A549 (cell line): ENCODE results near the gene OR13A1.

Experiments
- CBX8 ChIP-seq: fragments of 200-600 bp; sonication (generic); IDR thresholded peaks from 2 replicates; pipeline ENCODE4 v1.6.1; 2016
- CEBPB ChIP-seq, 2 experiments: fragments of >200 bp in 1 of 2; sonication (Bioruptor Twin) in 1 of 2; formaldehyde crosslinking in 1 of 2; IDR thresholded peaks; 2 replicates each; pipeline ENCODE4 v1.6.1; 2012 to 2016
- CTCF ChIP-seq: fragments of >200 bp; sonication (Bioruptor Twin); formaldehyde crosslinking; IDR thresholded peaks from 3 replicates; pipeline ENCODE4 v1.5.1; 2016
- GATA3 ChIP-seq: IDR thresholded peaks from 2 replicates; pipeline ENCODE4 v1.6.1; 2012; ENCODE audit warnings: borderline replicate concordance
- JUN ChIP-seq, 2 experiments: fragments of >200 bp; sonication (Bioruptor Twin); formaldehyde crosslinking; IDR thresholded peaks; 2 replicates in 1 of 2; 3 replicates in 1 of 2; pipeline ENCODE4 v1.6.1; 2016 to 2017
- PHF8 ChIP-seq: fragments of 200-600 bp; sonication (generic); IDR thresholded peaks from 2 replicates; pipeline ENCODE4 v1.6.1; 2016; ENCODE audit warnings: low read depth, mild to moderate bottlenecking, antibody characterized with exemption, moderate library complexity, borderline replicate concordance
- POLR2A ChIP-seq: IDR thresholded peaks from 2 replicates; pipeline ENCODE4 v1.6.1; 2012; ENCODE audit warnings: mild to moderate bottlenecking, low read length
- RAD21 ChIP-seq, 2 experiments: fragments of >200 bp in 1 of 2; sonication (Bioruptor Twin) in 1 of 2; formaldehyde crosslinking in 1 of 2; IDR thresholded peaks in 1 of 2; conservative IDR thresholded peaks in 1 of 2; 2 replicates in 1 of 2; 3 replicates in 1 of 2; pipeline ENCODE4 v1.6.1; 2012 to 2018; ENCODE audit warnings: inconsistent platforms in 1 of 2
- RCOR1 ChIP-seq: fragments of 150-350 bp; IDR thresholded peaks from 2 replicates; pipeline ENCODE4 v1.6.1; 2014; ENCODE audit warnings: antibody characterized with exemption, low read length, low read depth
- RFX5 ChIP-seq: fragments of 450-650 bp; IDR thresholded peaks from 2 replicates; pipeline ENCODE4 v1.7.1; 2014; ENCODE audit warnings: antibody characterized with exemption, mild to moderate bottlenecking, moderate library complexity
- TF ChIP-seq, protein P1 (sequence below): fragments of 250-450 bp; sonication (Bioruptor Pico); IDR thresholded peaks from 2 replicates; pipeline ENCODE4 v1.5.0; 2021; ENCODE audit warnings: mild to moderate bottlenecking, moderate library complexity, borderline replicate concordance
- TF ChIP-seq, protein P2 (sequence below): fragments of 200-600 bp; sonication (generic); IDR thresholded peaks from 2 replicates; pipeline ENCODE4 v1.6.1; 2016; ENCODE audit warnings: antibody characterized with exemption, mild to moderate bottlenecking, moderate library complexity

DNA sequence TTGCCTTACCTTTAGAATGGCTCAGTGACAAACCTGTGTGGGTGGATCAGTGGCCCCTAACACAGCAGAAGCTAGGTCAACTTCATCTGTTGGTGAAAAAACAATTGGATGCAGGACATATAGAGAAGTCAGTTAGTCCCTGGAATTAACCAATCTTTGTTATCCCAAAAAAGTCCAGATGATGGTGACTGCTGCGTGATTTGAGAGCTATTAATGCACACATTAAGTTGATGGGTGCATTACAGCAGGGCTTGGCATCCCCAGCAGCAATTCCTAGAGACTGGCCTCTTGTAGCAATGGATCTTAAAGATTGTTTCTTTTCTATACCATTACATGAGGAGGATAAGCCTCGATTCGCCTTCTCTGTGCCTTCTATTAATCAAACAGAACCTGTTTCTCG lies 33.3 kb downstream of the OR13A1 start:
- TF ChIP-seq CEBPB (IDR thresholded peaks at IDR 0.05) (no peak), CTCF (no peak), POLR2A (no peak), JUN (IDR thresholded peaks at IDR 0.05) (no peak), RCOR1 (no peak), RAD21 (conservative IDR thresholded peaks at IDR 0.05 in 1 of 2, IDR thresholded peaks at IDR 0.05 in 1 of 2) (no peak), PHF8 (no peak), CBX8 (no peak), RFX5 (no peak), GATA3 (no peak)
- TF ChIP-seq, protein P1, sequence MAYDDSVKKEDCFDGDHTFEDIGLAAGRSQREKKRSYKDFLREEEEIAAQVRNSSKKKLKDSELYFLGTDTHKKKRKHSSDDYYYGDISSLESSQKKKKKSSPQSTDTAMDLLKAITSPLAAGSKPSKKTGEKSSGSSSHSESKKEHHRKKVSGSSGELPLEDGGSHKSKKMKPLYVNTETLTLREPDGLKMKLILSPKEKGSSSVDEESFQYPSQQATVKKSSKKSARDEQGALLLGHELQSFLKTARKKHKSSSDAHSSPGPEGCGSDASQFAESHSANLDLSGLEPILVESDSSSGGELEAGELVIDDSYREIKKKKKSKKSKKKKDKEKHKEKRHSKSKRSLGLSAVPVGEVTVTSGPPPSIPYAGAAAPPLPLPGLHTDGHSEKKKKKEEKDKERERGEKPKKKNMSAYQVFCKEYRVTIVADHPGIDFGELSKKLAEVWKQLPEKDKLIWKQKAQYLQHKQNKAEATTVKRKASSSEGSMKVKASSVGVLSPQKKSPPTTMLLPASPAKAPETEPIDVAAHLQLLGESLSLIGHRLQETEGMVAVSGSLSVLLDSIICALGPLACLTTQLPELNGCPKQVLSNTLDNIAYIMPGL (CRISPR knock-in tag): no peak
- TF ChIP-seq, protein P2, sequence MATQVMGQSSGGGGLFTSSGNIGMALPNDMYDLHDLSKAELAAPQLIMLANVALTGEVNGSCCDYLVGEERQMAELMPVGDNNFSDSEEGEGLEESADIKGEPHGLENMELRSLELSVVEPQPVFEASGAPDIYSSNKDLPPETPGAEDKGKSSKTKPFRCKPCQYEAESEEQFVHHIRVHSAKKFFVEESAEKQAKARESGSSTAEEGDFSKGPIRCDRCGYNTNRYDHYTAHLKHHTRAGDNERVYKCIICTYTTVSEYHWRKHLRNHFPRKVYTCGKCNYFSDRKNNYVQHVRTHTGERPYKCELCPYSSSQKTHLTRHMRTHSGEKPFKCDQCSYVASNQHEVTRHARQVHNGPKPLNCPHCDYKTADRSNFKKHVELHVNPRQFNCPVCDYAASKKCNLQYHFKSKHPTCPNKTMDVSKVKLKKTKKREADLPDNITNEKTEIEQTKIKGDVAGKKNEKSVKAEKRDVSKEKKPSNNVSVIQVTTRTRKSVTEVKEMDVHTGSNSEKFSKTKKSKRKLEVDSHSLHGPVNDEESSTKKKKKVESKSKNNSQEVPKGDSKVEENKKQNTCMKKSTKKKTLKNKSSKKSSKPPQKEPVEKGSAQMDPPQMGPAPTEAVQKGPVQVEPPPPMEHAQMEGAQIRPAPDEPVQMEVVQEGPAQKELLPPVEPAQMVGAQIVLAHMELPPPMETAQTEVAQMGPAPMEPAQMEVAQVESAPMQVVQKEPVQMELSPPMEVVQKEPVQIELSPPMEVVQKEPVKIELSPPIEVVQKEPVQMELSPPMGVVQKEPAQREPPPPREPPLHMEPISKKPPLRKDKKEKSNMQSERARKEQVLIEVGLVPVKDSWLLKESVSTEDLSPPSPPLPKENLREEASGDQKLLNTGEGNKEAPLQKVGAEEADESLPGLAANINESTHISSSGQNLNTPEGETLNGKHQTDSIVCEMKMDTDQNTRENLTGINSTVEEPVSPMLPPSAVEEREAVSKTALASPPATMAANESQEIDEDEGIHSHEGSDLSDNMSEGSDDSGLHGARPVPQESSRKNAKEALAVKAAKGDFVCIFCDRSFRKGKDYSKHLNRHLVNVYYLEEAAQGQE: no peak
